Measurements from ENCODE around the gene GFI1B. TPM values are rescaled to one million over a fixed set of nuclear protein-coding genes. Genes with fewer than 3 reads are reported as not detected.

The GFI1B gene
- under 1 TPM in 1 of 4 donors, not detected in 3; 0.11 TPM for total RNA-seq

DNA sequence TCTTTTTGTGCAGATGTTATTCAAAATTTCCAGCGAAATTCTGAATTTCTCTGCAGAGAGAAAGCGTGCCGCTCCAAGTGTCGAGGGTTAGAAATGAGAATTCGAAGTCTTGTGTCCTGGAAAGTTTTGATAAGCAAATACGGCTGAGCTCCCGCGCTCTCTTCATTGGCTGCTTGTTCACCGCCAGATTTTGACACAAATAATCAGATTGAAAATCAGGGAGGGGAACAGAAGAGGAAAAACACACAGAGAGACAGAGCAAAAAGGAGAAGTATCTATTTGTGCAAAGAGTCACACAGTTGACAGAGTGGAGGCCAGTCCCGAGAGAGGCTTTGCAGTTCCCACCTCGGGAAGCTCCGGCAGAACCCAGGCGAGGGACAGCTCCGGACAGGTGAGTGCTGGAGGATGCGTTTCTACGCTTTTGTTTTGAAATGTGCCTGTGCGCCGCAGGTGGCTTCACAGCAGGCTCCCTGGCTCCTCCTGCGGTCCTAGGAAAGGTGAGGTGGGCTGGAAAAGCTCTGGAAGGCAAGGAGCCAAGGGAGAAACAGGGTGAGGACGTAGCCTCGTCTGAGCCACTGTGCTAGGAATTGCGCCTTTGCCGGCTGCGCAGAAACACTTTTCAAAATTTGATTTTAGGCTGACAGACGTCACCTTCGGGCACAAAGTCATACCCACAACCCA, at the start of gene GFI1B:
TSS of gene GFI1B (plus strand) at position 244 of the 681 bp plus-strand sequence. CDS start 7,985 bp downstream, outside the sequence.
- no peak within 1 kb of the TSS for H3K4me3 ChIP-seq (replicated peaks in 1 of 3)
- no peaks in the 10 kb centered on the region for H3K9me3 ChIP-seq
- intact Hi-C loops (cut with DNase I): no loop called here
- no peak for TF ChIP-seq POLR2A (IDR thresholded peaks at IDR 0.05)
- TF ChIP-seq, protein P1, sequence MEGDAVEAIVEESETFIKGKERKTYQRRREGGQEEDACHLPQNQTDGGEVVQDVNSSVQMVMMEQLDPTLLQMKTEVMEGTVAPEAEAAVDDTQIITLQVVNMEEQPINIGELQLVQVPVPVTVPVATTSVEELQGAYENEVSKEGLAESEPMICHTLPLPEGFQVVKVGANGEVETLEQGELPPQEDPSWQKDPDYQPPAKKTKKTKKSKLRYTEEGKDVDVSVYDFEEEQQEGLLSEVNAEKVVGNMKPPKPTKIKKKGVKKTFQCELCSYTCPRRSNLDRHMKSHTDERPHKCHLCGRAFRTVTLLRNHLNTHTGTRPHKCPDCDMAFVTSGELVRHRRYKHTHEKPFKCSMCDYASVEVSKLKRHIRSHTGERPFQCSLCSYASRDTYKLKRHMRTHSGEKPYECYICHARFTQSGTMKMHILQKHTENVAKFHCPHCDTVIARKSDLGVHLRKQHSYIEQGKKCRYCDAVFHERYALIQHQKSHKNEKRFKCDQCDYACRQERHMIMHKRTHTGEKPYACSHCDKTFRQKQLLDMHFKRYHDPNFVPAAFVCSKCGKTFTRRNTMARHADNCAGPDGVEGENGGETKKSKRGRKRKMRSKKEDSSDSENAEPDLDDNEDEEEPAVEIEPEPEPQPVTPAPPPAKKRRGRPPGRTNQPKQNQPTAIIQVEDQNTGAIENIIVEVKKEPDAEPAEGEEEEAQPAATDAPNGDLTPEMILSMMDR (IDR thresholded peaks at IDR 0.05): no peak
- WGBS, 2 donors: 19 to 23% methylated on average over 26 of the region's 26 CpGs
- no peak within 1 kb of the TSS for H3K27ac ChIP-seq
- H3K27me3 ChIP-seq: peaks cover 11% of the 10 kb centered on the region
- no peaks in the 10 kb centered on the region for H3K36me3 ChIP-seq
- DNase-seq: no peak
- no peaks in the 10 kb centered on the region for H3K4me1 ChIP-seq

DNA sequence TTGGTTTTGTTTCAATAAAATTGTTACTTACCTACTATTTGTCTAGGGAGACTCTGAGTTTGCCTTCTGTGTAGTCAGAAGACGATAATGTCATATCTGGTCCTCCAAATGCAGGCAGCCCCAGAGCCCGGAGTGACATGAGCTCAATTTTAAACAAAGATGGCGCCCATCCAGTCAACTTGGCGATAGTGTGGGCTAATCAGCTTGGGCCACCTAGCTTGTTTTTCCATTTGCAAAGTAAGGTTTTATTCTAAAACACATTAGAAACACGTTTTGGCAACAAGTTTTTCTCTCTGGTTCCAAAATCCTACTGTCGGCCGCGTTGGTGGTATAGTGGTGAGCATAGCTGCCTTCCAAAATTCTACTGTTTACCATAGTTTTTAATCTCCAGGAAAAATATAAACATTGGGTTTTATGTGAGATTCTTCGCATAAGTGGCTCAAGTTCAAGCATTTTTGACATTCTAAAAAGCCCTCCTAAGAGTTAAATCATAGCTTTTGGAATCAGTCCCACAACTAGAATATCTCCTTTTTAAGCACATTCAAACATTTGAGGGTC, 47.2 kb upstream of the GFI1B start:
- Histone ChIP-seq H3K4me1 (no peaks in the 10 kb centered on the region), H3K9me3 (no peaks in the 10 kb centered on the region), H3K4me3 (replicated peaks in 1 of 3) (no peak overlapping the region), H3K27ac (no peak overlapping the region), H3K27me3 (no peaks in the 10 kb centered on the region), H3K36me3 (peaks cover 12 to 16% of the 10 kb centered on the region in 2 donors)
- no peak for TF ChIP-seq POLR2A (IDR thresholded peaks at IDR 0.05)
- TF ChIP-seq, protein P1 (IDR thresholded peaks at IDR 0.05): no peak
- 94 to 95% methylated on average over 9 of the region's 9 CpGs for WGBS, 2 donors
- intact Hi-C loops (cut with DNase I): no loop called here
- no peak for DNase-seq

DNA sequence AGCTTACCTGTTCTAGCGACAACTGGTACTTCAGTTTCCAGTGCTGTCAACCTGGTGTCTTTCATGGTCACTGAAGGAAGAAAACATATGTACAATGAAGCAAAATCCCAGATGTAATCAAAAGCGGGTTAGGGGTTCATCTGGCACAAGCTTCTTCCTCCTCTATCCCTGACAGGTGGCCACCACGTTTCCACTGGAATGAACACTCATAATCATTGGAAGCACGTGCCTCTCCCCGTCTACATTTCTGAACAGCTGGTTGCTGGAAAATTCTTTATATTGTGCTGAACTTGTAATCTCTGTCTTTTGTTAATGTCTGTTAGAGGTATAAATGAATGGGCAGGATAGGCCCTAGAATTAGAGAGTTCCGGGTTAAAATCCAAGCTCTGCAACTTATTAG, 43.5 kb upstream of the GFI1B start:
- no peak for DNase-seq
- WGBS, 2 donors: 90 to 95% methylated on average over 6 of the region's 6 CpGs
- no peaks in the 10 kb centered on the region for H3K4me1 ChIP-seq
- TF ChIP-seq, protein P1 (IDR thresholded peaks at IDR 0.05): no peak
- no peak for TF ChIP-seq POLR2A (IDR thresholded peaks at IDR 0.05)
- no peak overlapping the region for H3K27ac ChIP-seq
- intact Hi-C loops (cut with DNase I): no loop called here
- H3K4me3 ChIP-seq (replicated peaks in 1 of 3): no peak overlapping the region
- no peaks in the 10 kb centered on the region for H3K36me3 ChIP-seq
- H3K9me3 ChIP-seq: no peaks in the 10 kb centered on the region
- no peaks in the 10 kb centered on the region for H3K27me3 ChIP-seq

DNA sequence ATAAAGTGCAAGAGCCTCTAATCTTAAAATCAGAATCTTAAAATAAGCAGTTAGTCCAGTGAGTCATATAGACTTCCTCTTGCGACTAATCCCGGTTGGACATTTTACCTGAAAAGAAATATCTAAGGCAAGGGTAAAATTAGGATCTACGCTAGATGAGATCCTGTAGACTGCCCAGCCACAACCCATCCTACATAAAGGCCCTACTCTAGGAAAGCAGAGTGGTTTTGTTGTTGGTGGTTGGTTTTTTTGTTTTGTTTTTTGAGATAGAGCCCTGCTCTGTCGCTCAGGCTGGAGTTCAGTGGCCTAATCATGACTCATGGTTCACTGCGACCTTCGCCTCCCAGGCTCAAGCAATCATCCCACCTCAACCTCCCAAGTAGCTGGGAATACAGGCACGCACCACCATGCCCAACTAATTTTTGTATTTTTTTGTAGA, 41.0 kb upstream of the GFI1B start:
- Histone ChIP-seq H3K36me3 (no peaks in the 10 kb centered on the region), H3K4me1 (peaks cover 0 to 3% of the 10 kb centered on the region in 2 donors), H3K27me3 (no peaks in the 10 kb centered on the region), H3K4me3 (replicated peaks in 1 of 3) (no peak overlapping the region), H3K9me3 (no peaks in the 10 kb centered on the region), H3K27ac (no peak overlapping the region)
- TF ChIP-seq POLR2A (IDR thresholded peaks at IDR 0.05): no peak
- TF ChIP-seq, protein P1 (IDR thresholded peaks at IDR 0.05): no peak
- 92 to 95% methylated on average over 7 of the region's 7 CpGs for WGBS, 2 donors
- intact Hi-C loops (cut with DNase I): no loop called here
- DNase-seq: no peak

DNA sequence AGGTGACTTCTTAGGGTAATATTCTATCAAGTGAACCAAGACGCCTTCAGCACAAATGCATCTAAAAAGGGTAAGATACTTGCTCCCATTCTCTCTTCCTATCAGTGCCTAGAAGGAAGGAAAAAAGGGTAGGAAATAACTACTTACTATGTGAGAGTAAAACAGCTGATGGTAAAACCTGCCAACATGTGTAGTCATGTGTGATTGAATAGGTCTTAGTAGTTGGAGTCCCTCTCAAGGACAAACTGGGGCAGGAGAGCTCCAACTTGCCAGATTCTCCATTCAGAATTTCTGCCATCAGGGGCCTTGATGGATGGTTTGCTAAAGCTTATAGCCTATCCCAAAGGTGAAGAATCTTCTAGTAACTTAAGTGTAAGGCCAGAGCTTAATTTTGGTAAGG, 39.3 kb upstream of the GFI1B start:
- Histone ChIP-seq H3K4me1 (peaks cover 8 to 16% of the 10 kb centered on the region in 2 donors), H3K27me3 (no peaks in the 10 kb centered on the region), H3K36me3 (no peaks in the 10 kb centered on the region), H3K27ac (no peak overlapping the region), H3K4me3 (replicated peaks in 1 of 3) (no peak overlapping the region), H3K9me3 (no peaks in the 10 kb centered on the region)
- intact Hi-C loops (cut with DNase I): no loop called here
- TF ChIP-seq, protein P1 (IDR thresholded peaks at IDR 0.05): no peak
- no peak for TF ChIP-seq POLR2A (IDR thresholded peaks at IDR 0.05)
- no peak for DNase-seq
- 58 to 62% methylated on average over 1 of the region's 1 CpG for WGBS, 2 donors

Measured in thyroid gland (tissue), 4 donors.